Endodermal cell (in vitro differentiated cells): ENCODE measurements around the gene TRIM66. TPM values are rescaled to one million over a fixed set of nuclear protein-coding genes. Genes with fewer than 3 reads are reported as not detected.

Experiments
- DNase-seq: peaks from one replicate; pipeline ENCODE4 v3.0.0-alpha.2; 2017
- H3K27ac ChIP-seq: 2 replicates; pipeline ENCODE4 v1.5.1; 2013; ENCODE audit warnings: mild to moderate bottlenecking, low read depth, low read length, moderate library complexity
- H3K27me3 ChIP-seq: 2 replicates; pipeline ENCODE4 v1.6.1; 2013; ENCODE audit warnings: mild to moderate bottlenecking, low read length, moderate library complexity; ENCODE audit not compliant: insufficient read depth, control insufficient read depth, poor library complexity, severe bottlenecking
- H3K36me3 ChIP-seq: 2 replicates; pipeline ENCODE4 v1.7.0; 2013; ENCODE audit warnings: mild to moderate bottlenecking, low read length, moderate library complexity; ENCODE audit not compliant: control insufficient read depth, insufficient read depth
- H3K4me1 ChIP-seq: one replicate; pipeline ENCODE4 v1.7.0; 2013; ENCODE audit warnings: low read length; ENCODE audit not compliant: control insufficient read depth, insufficient read depth
- H3K4me3 ChIP-seq: 2 replicates; pipeline ENCODE4 v1.5.1; 2013; ENCODE audit warnings: mild to moderate bottlenecking, low read length, moderate library complexity
- H3K9ac ChIP-seq: 2 replicates; pipeline ENCODE4 v1.6.1; 2013; ENCODE audit warnings: mild to moderate bottlenecking, low read length, moderate library complexity; ENCODE audit not compliant: poor library complexity, severe bottlenecking; ENCODE audit errors: extremely low read depth
- H3K9me3 ChIP-seq: 2 replicates; pipeline ENCODE4 v1.6.1; 2013; ENCODE audit warnings: mild to moderate bottlenecking, low read length, moderate library complexity; ENCODE audit not compliant: control insufficient read depth
- H3K27ac Mint-ChIP-seq: 2 replicates; pipeline ENCODE4 v1.8.0; 2020; ENCODE audit warnings: mixed read lengths
- H3K27me3 Mint-ChIP-seq: 2 replicates; pipeline ENCODE4 v1.8.0; 2021; ENCODE audit warnings: mild to moderate bottlenecking, mixed read lengths; ENCODE audit not compliant: insufficient read depth
- H3K36me3 Mint-ChIP-seq: 2 replicates; pipeline ENCODE4 v1.8.0; 2020; ENCODE audit warnings: low read depth, mixed read lengths
- H3K4me1 Mint-ChIP-seq: 2 replicates; pipeline ENCODE4 v1.8.0; 2020; ENCODE audit warnings: mixed read lengths
- H3K4me3 Mint-ChIP-seq: 2 replicates; pipeline ENCODE4 v1.8.0; 2020; ENCODE audit warnings: mild to moderate bottlenecking, moderate library complexity, mixed read lengths
- H3K9me3 Mint-ChIP-seq: 2 replicates; pipeline ENCODE4 v1.8.0; 2020; ENCODE audit warnings: mild to moderate bottlenecking, mixed read lengths
- WGBS, 2 experiments: methylation state at CpG; one replicate each; pipeline versions ENCODE4 v1.1.5 to v1.1.7; 2013; ENCODE audit warnings: missing lambda C conversion rate in 2 of 2, mixed read lengths in 1 of 2; ENCODE audit not compliant: insufficient coverage in 1 of 2, insufficient read length in 1 of 2; 5-methylcytosine and 5-hydroxymethylcytosine counted together
- total RNA-seq, 2 donors: library from RNA; stranded (reverse); fragmentation: NEBNext Ultra II Directional in 1 of 2; extraction: Animal tissue kit (Norgen Biotek cat#: 25700) in 1 of 2; gene quantifications; 2 replicates in 1 of 2; 3 replicates in 1 of 2; pipeline ENCODE4 v1.2.1, GENCODE V29; 2021
- TF ChIP-seq, protein P1 (sequence below): fragments of 200-600 bp; sonication (generic); conservative IDR thresholded peaks from 2 replicates; pipeline ENCODE4 v1.5.0; 2021; ENCODE audit warnings: antibody characterized with exemption, mild to moderate bottlenecking

The TRIM66 gene
- total RNA-seq, 2 donors from 2014 or later = 4.3 to 4.6 TPM

DNA sequence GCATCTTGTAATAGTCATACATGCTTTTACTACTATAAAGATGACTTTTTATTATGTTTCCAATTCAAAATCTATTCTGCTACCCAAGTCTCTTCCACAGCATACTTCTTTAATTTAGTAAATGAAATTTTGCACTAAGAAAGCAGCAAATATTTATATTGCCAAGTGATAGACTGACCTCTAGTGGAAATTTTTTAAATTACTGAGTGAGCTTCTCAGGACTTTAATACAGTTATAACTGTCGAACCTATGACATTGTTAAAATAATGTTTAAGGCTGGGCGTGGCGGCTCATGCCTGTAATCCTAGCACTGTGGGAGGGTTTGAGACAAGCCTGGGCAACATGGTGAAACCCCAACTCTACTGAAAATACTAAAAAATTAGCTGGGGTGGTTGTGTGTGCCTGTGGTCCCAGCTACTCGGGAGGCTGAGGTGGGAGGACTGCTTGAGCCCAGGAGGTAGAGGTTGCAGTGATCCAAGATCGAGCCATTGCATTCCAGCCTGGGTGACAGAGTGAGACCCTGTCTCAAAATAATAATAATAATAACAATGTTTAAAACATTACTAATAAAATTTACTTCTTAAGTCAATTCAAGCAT is 115.8 kb downstream of the TRIM66 start:
- Histone ChIP-seq H3K9me3 (peaks cover 6% of the 10 kb centered on the region), H3K4me1 (no peaks in the 10 kb centered on the region), H3K4me3 (no peak overlapping the region), H3K27me3 (no peaks in the 10 kb centered on the region), H3K27ac (no peak overlapping the region), H3K36me3 (no peaks in the 10 kb centered on the region), H3K9ac (no peak overlapping the region)
- peaks cover 6% of the 10 kb centered on the region for H3K9me3 Mint-ChIP-seq
- no peak overlapping the region for H3K4me3 Mint-ChIP-seq
- no peaks in the 10 kb centered on the region for H3K36me3 Mint-ChIP-seq
- TF ChIP-seq, protein P1, sequence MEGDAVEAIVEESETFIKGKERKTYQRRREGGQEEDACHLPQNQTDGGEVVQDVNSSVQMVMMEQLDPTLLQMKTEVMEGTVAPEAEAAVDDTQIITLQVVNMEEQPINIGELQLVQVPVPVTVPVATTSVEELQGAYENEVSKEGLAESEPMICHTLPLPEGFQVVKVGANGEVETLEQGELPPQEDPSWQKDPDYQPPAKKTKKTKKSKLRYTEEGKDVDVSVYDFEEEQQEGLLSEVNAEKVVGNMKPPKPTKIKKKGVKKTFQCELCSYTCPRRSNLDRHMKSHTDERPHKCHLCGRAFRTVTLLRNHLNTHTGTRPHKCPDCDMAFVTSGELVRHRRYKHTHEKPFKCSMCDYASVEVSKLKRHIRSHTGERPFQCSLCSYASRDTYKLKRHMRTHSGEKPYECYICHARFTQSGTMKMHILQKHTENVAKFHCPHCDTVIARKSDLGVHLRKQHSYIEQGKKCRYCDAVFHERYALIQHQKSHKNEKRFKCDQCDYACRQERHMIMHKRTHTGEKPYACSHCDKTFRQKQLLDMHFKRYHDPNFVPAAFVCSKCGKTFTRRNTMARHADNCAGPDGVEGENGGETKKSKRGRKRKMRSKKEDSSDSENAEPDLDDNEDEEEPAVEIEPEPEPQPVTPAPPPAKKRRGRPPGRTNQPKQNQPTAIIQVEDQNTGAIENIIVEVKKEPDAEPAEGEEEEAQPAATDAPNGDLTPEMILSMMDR = peak; percentile 84
- no peak for DNase-seq
- H3K27ac Mint-ChIP-seq = no peak overlapping the region
- H3K4me1 Mint-ChIP-seq = no peaks in the 10 kb centered on the region
- H3K27me3 Mint-ChIP-seq = no peaks in the 10 kb centered on the region
- WGBS, 2 experiments = 61 to 69% methylated on average over 2 to 4 of the region's 5 CpGs

DNA sequence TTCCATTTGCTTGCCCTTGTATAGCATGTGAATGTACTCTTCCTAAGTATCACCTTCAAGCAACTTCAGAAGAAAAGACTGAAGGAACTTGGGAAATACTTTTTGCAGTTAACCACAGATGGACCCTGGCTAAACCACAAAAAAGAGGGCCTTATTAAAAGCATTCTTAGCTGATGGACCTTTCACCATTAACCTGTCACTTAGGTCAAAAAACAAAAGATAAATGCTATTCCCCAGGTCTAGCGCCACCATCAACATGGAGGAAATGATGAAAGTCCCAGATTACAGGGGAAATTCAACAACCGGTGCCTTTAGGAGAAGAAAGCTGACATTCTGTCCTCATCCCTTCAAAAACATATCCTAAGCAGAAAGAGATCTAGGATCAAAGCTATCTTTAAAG is 117.9 kb downstream of the TRIM66 start:
- Mint-ChIP-seq H3K9me3 (peaks cover 17% of the 10 kb centered on the region), H3K4me3 (no peak overlapping the region)
- TF ChIP-seq, protein P1 = no peak

More for the DNA sequence above, 117.9 kb downstream of the TRIM66 start:
- no peak overlapping the region for H3K27ac Mint-ChIP-seq
- Histone ChIP-seq H3K4me1 (no peaks in the 10 kb centered on the region), H3K27me3 (no peaks in the 10 kb centered on the region), H3K27ac (no peak overlapping the region), H3K9me3 (peaks cover 14% of the 10 kb centered on the region), H3K36me3 (no peaks in the 10 kb centered on the region), H3K4me3 (no peak overlapping the region), H3K9ac (no peak overlapping the region)
- no peaks in the 10 kb centered on the region for H3K4me1 Mint-ChIP-seq
- no peaks in the 10 kb centered on the region for H3K27me3 Mint-ChIP-seq
- H3K36me3 Mint-ChIP-seq = no peaks in the 10 kb centered on the region
- 90 to 94% methylated on average over 2 of the region's 2 CpGs for WGBS, 2 experiments
- no peak for DNase-seq

Other genes with a start within 250 kb of the TRIM66 start
- gene STK33, start 88.4 kb downstream of the TRIM66 start, total RNA-seq = 10 to 100 TPM; 22.7 to 26.8 TPM
- gene RPL27A, start 127 bp upstream of the TRIM66 start, total RNA-seq = 1,000 to 10,000 TPM; 1,114 to 1,791 TPM
- 10 to 100 TPM; 21.0 to 27.8 TPM for gene AKIP1, start 228.5 kb upstream of the TRIM66 start, total RNA-seq